Thymus (tissue), 11 donors: ENCODE measurements around the gene XXYLT1. TPM values are rescaled to one million over a fixed set of nuclear protein-coding genes. Genes with fewer than 3 reads are reported as not detected.

Experiments
- DNase-seq, 9 donors: peaks; one replicate each; pipeline ENCODE4 v3.0.0-alpha.2; 2013; ENCODE audit warnings: low spot score in 9 of 9, low read depth in 6 of 9, missing footprints in 1 of 9
- H3K27ac ChIP-seq, 2 donors: one replicate each; pipeline ENCODE4 v1.5.1; 2013; ENCODE audit warnings: control low read depth in 1 of 2, low read depth in 1 of 2, low read length in 1 of 2, mild to moderate bottlenecking in 1 of 2, moderate library complexity in 1 of 2
- H3K27me3 ChIP-seq, 2 donors: one replicate each; pipeline ENCODE4 v1.5.1; 2013; ENCODE audit warnings: low read length in 1 of 2; ENCODE audit not compliant: control insufficient read depth in 2 of 2, insufficient read depth in 1 of 2
- H3K36me3 ChIP-seq, 2 donors: one replicate each; pipeline ENCODE4 v1.5.1; 2013; ENCODE audit warnings: low read length in 1 of 2, mild to moderate bottlenecking in 1 of 2, moderate library complexity in 1 of 2; ENCODE audit not compliant: control insufficient read depth in 2 of 2, insufficient read depth in 2 of 2
- H3K4me1 ChIP-seq, 2 donors: one replicate each; pipeline ENCODE4 v1.5.1; 2013; ENCODE audit warnings: low read length in 2 of 2; ENCODE audit not compliant: control insufficient read depth in 2 of 2, insufficient read depth in 2 of 2
- H3K4me3 ChIP-seq, 2 donors: one replicate each; pipeline ENCODE4 v1.5.1; 2013; ENCODE audit warnings: low read length in 2 of 2, control low read depth in 1 of 2, mild to moderate bottlenecking in 1 of 2
- H3K9me3 ChIP-seq, 2 donors: one replicate each; pipeline ENCODE4 v1.5.1; 2013; ENCODE audit warnings: low read length in 1 of 2, mild to moderate bottlenecking in 1 of 2; ENCODE audit not compliant: control insufficient read depth in 2 of 2, insufficient read depth in 1 of 2
- WGBS: extraction: QIAGEN DNeasy Blood & Tissue Kit; methylation state at CpG from one replicate; pipeline ENCODE4 v1.1.7; 2013; 5-methylcytosine and 5-hydroxymethylcytosine counted together
- polyA plus RNA-seq: library from polyadenylated mRNA; stranded (reverse); fragments of 200-250 nt; gene quantifications from one replicate; pipeline ENCODE4 v1.2.3, GENCODE V29; 2013
- total RNA-seq: library from RNA; stranded (reverse); fragments of 120-200 nt; gene quantifications from one replicate; pipeline ENCODE4 v1.2.4, GENCODE V29; 2013
- donor health status: healthy.

XXYLT1 gene
- total and polyA plus RNA-seq, 2 donors, result 5.8 to 12.3 TPM

DNA sequence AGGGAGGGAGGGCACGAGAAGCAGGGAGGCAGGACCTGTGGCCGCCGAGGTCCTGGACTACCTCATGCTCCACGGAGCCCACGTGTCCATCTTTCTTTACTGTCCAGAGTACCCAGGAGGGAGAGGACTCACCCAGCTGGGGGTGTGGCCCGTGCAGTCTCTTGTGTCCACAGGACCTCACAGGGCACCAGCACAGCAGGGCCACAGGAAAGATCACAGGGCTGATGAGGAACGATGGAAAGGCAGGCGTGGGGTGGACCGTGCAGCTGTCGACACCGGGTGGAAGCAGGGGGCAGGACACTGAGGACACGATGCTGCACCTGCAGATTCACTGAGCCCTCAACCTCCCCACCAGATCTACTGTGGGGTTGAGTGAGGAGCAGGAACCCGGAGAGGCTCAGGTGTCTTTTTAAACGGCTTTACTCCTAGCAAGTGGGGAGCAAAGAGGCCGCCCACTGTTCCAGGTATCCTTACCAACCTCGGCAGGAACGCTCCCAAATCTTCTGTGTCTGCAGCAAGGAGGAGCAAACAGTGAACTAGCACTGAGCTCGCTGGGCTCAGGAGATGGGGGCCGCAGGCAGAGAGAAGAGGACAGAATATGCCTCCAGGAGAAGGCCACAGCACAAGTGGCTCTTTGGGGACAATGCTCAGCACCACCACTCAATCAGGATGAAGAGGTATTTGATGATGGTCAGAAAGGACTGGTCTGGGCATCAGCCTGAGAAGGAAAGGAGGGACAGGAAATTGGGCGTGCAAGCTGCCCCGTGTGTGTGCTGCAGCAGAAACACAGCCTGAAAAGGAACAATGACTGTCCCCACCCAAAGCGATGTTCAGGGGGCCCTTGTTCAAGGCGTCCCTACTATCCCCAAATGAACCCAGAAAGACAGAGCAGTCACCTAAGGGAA is 198.8 kb downstream of the XXYLT1 start:
- peaks cover 23 to 41% of the 10 kb centered on the region in 2 donors for H3K4me1 ChIP-seq
- 92% methylated on average over 23 of the region's 23 CpGs for WGBS
- peaks cover 0 to under 1% of the 10 kb centered on the region in 2 donors for H3K9me3 ChIP-seq
- DNase-seq, result no peak
- peaks cover 13 to 14% of the 10 kb centered on the region in 2 donors for H3K36me3 ChIP-seq
- H3K27me3 ChIP-seq, result no peaks in the 10 kb centered on the region
- H3K27ac ChIP-seq, result no peak overlapping the region
- H3K4me3 ChIP-seq, result no peak overlapping the region

- H3K9me3 ChIP-seq, result no peaks in the 10 kb centered on the region
- no peaks in the 10 kb centered on the region for H3K27me3 ChIP-seq
- DNase-seq, result no peak
- H3K36me3 ChIP-seq, result peaks cover 13 to 14% of the 10 kb centered on the region in 2 donors
- WGBS, result 96% methylated on average over 19 of the region's 19 CpGs
- peaks cover 15 to 31% of the 10 kb centered on the region in 2 donors for H3K4me1 ChIP-seq
- H3K4me3 ChIP-seq, result no peak overlapping the region
- H3K27ac ChIP-seq, result no peak overlapping the region
Observed at GRCh38 chr3:195071011-195071728, 199.8 kb downstream of the XXYLT1 start.

- Histone ChIP-seq H3K36me3 (peaks cover 13 to 14% of the 10 kb centered on the region in 2 donors), H3K27me3 (no peaks in the 10 kb centered on the region), H3K4me3 (no peak overlapping the region), H3K9me3 (peaks cover 0 to 7% of the 10 kb centered on the region in 2 donors), H3K27ac (no peak overlapping the region), H3K4me1 (peaks cover 7 to 23% of the 10 kb centered on the region in 2 donors)
- 97% methylated on average over 6 of the region's 6 CpGs for WGBS
- DNase-seq, result no peak
Observed at GRCh38 chr3:195070336-195070735, 200.6 kb downstream of the XXYLT1 start.

GRCh38 chr3:195069501-195070251 is 201.3 kb downstream of the XXYLT1 start:
- no peak overlapping the region for H3K4me3 ChIP-seq
- DNase-seq, result no peak
- peaks cover 4 to 26% of the 10 kb centered on the region in 2 donors for H3K4me1 ChIP-seq
- WGBS, result 98% methylated on average over 33 of the region's 33 CpGs
- peaks cover 0 to 10% of the 10 kb centered on the region in 2 donors for H3K9me3 ChIP-seq
- H3K27me3 ChIP-seq, result no peaks in the 10 kb centered on the region
- H3K27ac ChIP-seq, result no peak overlapping the region
- H3K36me3 ChIP-seq, result peaks cover 13 to 14% of the 10 kb centered on the region in 2 donors

GRCh38 chr3:195068084-195069080 is 202.6 kb downstream of the XXYLT1 start:
- no peak for DNase-seq
- Histone ChIP-seq H3K4me1 (peaks cover 3 to 35% of the 10 kb centered on the region in 2 donors), H3K27ac (no peak overlapping the region), H3K4me3 (no peak overlapping the region), H3K36me3 (peaks cover 9 to 14% of the 10 kb centered on the region in 2 donors), H3K9me3 (peaks cover 0 to 10% of the 10 kb centered on the region in 2 donors), H3K27me3 (no peaks in the 10 kb centered on the region)
- WGBS, result 97% methylated on average over 18 of the region's 18 CpGs

DNA sequence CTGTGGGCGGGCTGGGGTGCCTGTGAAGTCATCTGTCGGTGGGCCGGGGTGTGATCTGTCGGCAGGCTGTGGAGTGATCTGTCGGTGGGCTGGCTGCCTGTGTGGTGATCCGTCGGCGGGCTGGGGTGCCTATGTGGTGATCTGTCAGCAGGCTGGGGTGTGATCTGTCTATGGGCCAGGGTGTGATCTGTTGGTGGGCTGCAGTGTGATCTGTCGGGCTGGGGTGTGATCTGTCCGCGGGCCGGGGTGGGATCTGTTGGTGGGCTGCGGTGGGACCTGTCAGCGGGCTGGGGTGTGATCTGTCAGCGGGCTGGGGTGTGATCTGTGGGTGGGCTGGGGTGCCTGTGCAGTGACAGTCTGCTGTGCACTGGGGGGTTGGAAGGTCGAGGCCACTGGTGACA is 204.5 kb downstream of the XXYLT1 start:
- Histone ChIP-seq H3K27ac (no peak overlapping the region), H3K27me3 (no peaks in the 10 kb centered on the region), H3K4me1 (peaks cover 3 to 23% of the 10 kb centered on the region in 2 donors), H3K9me3 (peaks cover 0 to 10% of the 10 kb centered on the region in 2 donors), H3K36me3 (peaks cover 9 to 14% of the 10 kb centered on the region in 2 donors), H3K4me3 (no peak overlapping the region)
- 97% methylated on average over 16 of the region's 16 CpGs for WGBS
- no peak for DNase-seq

DNA sequence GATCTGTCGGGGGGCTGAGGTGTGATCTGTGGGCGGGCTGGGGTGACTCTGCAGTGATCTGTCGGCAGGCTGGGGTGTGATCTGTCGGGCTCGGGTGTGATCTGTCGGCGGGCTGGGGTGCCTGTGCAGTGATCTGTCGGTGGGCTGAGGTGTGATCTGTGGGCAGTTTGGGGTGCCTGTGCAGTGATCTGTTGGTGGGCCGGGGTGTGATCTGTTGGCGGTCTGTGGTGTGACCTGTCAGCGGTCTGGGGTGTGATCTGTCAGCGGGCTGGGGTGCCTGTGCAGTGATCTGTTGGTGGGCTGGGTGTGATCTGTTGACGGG is 205.1 kb downstream of the XXYLT1 start:
- 98% methylated on average over 13 of the region's 13 CpGs for WGBS
- H3K9me3 ChIP-seq, result peaks cover 0 to 10% of the 10 kb centered on the region in 2 donors

More for the DNA sequence above, 205.1 kb downstream of the XXYLT1 start:
- no peak for DNase-seq
- H3K4me3 ChIP-seq, result no peak overlapping the region
- H3K4me1 ChIP-seq, result peaks cover 3 to 23% of the 10 kb centered on the region in 2 donors
- no peak overlapping the region for H3K27ac ChIP-seq
- H3K36me3 ChIP-seq, result peaks cover 9 to 14% of the 10 kb centered on the region in 2 donors
- no peaks in the 10 kb centered on the region for H3K27me3 ChIP-seq
